Mucosa of stomach (tissue), 1 donor: ENCODE results near the gene MYOG.

Experiments used
- H3K27me3 ChIP-seq: one replicate; pipeline ENCODE4 v1.7.0; 2013; ENCODE audit warnings: mild to moderate bottlenecking, low read length; ENCODE audit not compliant: control insufficient read depth, insufficient read depth
- H3K36me3 ChIP-seq: one replicate; pipeline ENCODE4 v1.7.0; 2013; ENCODE audit warnings: low read length; ENCODE audit not compliant: control insufficient read depth, insufficient read depth
- H3K4me1 ChIP-seq: one replicate; pipeline ENCODE4 v1.7.0; 2013; ENCODE audit warnings: mild to moderate bottlenecking, low read length; ENCODE audit not compliant: control insufficient read depth, insufficient read depth
- H3K4me3 ChIP-seq: one replicate; pipeline ENCODE4 v1.7.0; 2013; ENCODE audit warnings: low read length
- H3K9ac ChIP-seq: one replicate; pipeline ENCODE4 v1.7.0; 2013; ENCODE audit warnings: mild to moderate bottlenecking, low read length, moderate library complexity
- H3K9me3 ChIP-seq: one replicate; pipeline ENCODE4 v1.7.0; 2013; ENCODE audit warnings: mild to moderate bottlenecking, low read length, moderate library complexity; ENCODE audit not compliant: control insufficient read depth
- donor health status: Pancreatic carcinoma.

MYOG gene

DNA sequence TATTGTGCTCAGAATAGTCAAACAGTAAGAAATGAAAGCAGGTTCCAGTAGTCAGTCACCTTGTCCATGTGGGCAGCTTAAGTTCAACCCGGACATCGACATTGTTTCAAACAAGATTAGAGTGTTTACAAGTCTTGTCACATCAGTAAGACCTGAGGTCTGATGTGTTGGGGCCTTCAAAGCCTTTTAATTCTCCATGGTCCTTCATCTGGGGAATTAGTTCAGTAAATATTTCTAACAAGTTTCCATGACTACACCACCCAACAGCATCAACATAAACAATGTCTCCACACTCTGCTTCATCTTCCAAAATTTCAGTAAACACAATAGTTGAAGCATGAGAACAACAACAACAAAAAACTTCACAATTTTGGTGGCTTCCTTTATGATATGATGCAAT is 26.7 kb upstream of the MYOG start:
- Histone ChIP-seq H3K9ac (no peak overlapping the region), H3K9me3 (no peaks in the 10 kb centered on the region), H3K4me1 (no peaks in the 10 kb centered on the region), H3K36me3 (no peaks in the 10 kb centered on the region), H3K27me3 (peaks cover 5% of the 10 kb centered on the region), H3K4me3 (no peak overlapping the region)

DNA sequence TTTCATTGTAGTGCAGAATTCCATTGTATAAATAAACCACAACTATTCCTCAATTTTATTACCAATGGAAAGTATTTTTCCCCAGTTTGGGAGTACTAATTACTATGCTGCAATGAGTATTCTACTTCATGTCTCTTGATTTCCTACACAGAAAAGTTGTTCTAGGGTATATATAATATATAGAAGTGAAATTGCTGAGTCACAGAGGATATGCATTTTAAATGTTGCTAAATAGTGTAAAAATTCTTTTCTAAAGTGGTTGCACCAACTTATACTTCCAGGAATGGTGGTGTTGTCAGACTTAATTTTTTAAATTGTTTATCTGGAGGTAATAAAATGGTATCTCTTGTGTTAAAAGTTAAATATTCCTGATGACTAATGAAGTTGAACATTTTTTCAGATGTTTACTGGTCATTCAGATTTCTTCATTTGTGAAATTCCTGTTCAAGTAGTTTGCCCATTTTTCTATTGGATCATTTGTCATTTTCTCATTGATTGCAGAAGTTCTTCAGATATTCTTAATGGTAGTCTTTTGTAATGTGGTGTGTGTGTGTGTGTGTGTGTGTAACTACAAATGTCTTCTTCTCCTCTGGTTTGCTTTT is 19.1 kb upstream of the MYOG start:
- no peak overlapping the region for H3K9ac ChIP-seq

DNA sequence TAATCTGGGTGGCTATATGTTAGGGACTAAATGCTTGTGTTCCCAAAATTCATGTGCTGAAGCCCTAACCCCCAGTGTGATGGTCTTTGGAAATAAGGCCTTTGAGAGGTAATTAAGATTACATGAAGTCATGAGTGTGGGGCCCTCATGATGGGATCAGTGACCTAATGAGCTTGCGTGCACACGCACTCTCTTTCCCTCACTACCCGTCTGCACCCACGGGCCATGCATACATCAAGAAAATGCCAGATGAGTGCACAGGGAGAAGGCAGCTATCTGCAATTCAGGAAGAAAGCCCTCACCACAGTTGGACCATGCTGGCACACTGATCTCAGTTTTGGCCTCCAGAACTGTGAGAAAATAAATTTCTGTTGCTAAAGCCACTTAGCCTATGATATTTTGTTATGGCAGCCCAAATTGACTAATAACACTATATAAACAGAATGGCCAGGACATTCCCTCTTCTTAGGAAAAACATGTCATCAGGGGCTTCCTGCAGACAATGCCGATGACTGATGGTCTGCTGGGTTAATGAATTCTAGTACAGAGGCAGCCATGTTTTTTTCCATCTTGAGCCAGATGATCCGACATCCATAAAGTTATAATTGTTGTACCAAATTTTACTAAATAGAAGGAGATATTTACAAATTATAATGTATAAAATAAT is 18.1 kb upstream of the MYOG start:
- H3K4me1 ChIP-seq, result no peaks in the 10 kb centered on the region
- H3K9me3 ChIP-seq, result no peaks in the 10 kb centered on the region
- no peak overlapping the region for H3K9ac ChIP-seq
- H3K36me3 ChIP-seq, result no peaks in the 10 kb centered on the region
- no peak overlapping the region for H3K4me3 ChIP-seq
- peaks cover 5% of the 10 kb centered on the region for H3K27me3 ChIP-seq

More for the DNA sequence above, 19.1 kb upstream of the MYOG start:
- Histone ChIP-seq H3K27me3 (peaks cover 5% of the 10 kb centered on the region), H3K4me3 (no peak overlapping the region), H3K36me3 (no peaks in the 10 kb centered on the region), H3K9me3 (no peaks in the 10 kb centered on the region), H3K4me1 (no peaks in the 10 kb centered on the region)

DNA sequence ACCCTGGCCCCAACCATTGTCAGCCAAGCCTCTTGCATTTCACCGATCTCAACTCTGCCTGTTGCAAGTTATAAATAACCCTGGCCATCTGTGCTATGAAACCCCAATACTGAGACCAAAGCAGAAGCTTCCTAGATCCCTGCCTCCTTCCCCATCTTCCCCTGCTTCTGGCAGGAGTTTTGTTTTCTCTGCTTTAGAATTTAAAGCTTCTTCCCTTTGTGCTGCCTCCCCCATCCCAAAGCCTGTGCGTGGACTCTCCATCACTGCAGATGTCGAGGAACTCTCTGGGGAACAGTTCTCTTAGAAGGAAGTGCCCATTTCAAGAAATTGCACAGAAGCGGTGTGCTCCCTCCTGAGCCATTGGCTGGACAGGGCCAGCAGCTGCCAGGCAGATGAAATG is 17.4 kb upstream of the MYOG start:
- no peak overlapping the region for H3K4me3 ChIP-seq
- no peaks in the 10 kb centered on the region for H3K36me3 ChIP-seq

DNA sequence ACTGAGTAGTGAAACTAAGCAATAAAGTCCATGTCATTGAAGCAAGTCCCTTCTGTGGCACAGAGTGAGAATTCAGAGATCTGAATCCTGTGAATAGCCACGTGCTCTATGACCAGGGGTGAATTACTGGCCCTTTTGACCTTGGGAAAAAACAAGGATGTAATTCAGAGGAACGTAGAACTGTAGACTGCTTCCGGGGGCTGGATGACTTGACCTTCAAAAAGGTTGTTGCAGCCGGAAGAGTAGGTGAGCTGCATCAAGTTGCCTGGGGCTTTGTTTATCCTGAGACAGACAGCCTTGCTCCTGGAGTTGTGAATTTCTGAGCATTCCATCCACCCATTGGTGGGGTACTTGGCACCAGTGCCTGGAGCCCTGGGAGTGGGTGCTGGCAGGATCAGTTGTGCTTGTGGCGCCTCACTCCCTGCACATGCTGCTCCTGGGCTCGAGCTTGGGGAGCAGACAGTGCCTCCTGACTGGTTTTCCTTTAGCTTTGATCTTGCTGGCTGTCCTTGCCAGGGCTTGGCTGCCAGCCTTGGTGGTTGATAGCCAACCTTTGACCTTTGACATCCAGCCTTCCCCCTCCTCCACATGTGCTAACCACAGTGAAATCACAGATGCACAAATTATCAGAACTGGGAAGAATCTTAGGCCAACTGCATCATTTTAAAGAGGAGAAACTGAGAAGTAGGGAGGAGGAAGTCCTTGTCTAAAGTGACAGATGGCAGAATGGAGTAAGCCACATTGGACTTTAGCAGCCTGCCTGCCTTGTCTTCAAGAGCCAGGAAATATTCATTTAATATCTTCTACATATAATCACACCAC is 16.2 kb upstream of the MYOG start:
- Histone ChIP-seq H3K36me3 (no peaks in the 10 kb centered on the region), H3K9ac (no peak overlapping the region), H3K27me3 (peaks cover 5% of the 10 kb centered on the region), H3K4me3 (no peak overlapping the region), H3K9me3 (no peaks in the 10 kb centered on the region), H3K4me1 (no peaks in the 10 kb centered on the region)

More for the DNA sequence above, 17.4 kb upstream of the MYOG start:
- H3K4me1 ChIP-seq, result no peaks in the 10 kb centered on the region
- H3K9ac ChIP-seq, result no peak overlapping the region
- no peaks in the 10 kb centered on the region for H3K9me3 ChIP-seq
- H3K27me3 ChIP-seq, result peaks cover 5% of the 10 kb centered on the region

DNA sequence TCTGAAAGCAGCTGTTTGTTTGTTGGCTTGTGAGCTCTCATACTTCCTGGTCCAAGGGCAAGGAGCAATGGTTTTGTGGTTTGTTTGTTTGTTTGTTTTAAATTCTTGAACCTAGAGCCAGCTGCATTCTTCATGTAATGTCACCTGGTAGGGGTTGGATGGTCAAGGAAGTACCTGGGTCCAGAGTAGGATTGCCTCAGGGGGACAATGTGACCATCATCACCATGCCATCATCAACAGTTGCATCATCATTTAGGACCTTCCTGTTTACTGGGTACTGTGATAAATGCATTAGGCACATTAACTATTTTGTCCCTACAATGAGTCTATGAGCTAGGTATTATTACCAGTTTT is 14.7 kb upstream of the MYOG start:
- Histone ChIP-seq H3K4me1 (no peaks in the 10 kb centered on the region), H3K4me3 (no peak overlapping the region), H3K9ac (no peak overlapping the region), H3K27me3 (peaks cover 5% of the 10 kb centered on the region), H3K36me3 (no peaks in the 10 kb centered on the region), H3K9me3 (no peaks in the 10 kb centered on the region)

DNA sequence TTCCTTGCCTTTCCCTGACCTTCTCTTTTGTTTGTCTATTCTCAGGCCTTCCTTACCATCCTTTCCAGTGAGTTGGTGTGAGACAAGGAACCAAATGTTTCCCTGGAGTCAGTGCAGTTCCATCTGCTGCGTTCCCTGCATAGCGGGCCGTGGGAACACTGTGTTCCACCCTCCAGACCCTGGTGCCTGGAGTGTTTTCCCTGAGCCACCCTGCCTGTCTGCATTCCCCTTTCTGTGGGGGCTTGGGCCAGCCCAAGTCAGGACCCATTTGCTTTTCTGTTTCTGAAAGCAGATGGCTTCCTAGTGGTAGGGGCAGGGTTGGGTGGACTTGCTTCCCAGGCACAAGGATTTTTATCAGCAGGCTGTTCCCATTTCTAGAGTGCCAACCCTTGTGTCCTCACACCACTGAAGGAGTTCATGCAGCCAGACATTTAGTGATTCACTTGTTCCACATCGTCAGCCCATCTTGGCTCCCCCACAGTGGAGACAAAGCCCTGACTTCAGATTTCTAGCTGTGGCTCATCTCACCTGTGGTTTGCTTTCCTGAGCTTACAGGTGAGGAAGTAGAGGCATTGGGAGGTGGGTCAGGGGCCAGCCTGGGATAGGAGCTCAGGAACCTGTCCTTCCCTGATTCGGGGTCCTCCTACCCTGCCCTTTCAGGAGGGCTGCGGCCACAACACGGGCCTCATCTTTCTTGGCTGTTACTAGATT is 14.1 kb upstream of the MYOG start:
- Histone ChIP-seq H3K4me3 (no peak overlapping the region), H3K36me3 (no peaks in the 10 kb centered on the region), H3K27me3 (peaks cover 5% of the 10 kb centered on the region), H3K9ac (no peak overlapping the region), H3K9me3 (no peaks in the 10 kb centered on the region), H3K4me1 (no peaks in the 10 kb centered on the region)

DNA sequence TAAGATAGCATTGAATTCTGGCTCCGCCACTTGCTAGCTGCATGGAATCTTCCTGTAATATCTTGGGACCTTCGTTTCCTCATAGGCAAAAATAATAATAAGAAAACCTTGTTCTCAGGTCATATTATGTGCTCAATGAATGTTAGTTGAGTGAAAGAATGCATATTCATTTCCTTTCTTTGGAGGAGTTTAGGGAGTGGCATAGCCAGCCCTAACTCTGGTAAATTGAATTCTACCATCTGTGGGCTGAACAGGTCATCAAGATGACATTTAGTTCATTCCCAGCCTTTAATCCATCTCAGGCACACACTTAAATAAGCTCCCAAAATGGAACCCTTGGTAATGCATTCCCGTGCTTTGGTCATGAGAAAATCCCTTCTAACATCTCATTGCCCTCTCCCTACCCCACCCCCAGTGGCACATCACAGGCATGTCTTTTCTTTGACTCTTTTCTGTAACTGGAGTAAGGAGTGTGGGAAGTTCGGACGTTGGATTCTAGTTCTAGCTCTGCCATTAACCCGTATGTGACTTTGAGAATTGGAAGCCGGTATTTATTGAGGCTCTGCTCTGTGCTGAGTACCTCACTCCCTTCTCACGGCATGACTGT is 13.2 kb upstream of the MYOG start:
- Histone ChIP-seq H3K4me3 (no peak overlapping the region), H3K27me3 (peaks cover 5% of the 10 kb centered on the region), H3K9ac (no peak overlapping the region), H3K36me3 (no peaks in the 10 kb centered on the region), H3K9me3 (no peaks in the 10 kb centered on the region), H3K4me1 (no peaks in the 10 kb centered on the region)

DNA sequence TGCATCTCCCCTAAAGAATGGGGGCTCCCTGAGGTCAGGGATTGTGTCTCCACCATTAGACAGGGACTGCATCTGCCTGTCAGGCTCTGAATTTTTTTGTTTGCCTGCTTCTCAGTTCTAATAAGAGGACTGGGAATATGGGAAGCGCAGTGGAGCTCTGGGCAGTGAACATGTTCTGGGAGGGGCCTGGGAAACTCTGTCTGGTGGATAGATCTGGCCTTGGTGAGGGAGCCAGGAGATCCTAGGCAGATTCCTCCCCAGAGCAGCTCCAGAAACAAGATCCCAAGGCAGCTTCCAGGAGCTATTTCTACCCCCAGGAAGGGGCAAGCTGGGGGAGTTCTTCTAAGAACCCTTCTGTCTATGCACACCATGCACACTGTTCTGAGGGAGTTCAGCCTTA is 12.6 kb upstream of the MYOG start:
- Histone ChIP-seq H3K9me3 (no peaks in the 10 kb centered on the region), H3K27me3 (peaks cover 5% of the 10 kb centered on the region), H3K36me3 (no peaks in the 10 kb centered on the region), H3K4me1 (no peaks in the 10 kb centered on the region), H3K4me3 (no peak overlapping the region), H3K9ac (no peak overlapping the region)

DNA sequence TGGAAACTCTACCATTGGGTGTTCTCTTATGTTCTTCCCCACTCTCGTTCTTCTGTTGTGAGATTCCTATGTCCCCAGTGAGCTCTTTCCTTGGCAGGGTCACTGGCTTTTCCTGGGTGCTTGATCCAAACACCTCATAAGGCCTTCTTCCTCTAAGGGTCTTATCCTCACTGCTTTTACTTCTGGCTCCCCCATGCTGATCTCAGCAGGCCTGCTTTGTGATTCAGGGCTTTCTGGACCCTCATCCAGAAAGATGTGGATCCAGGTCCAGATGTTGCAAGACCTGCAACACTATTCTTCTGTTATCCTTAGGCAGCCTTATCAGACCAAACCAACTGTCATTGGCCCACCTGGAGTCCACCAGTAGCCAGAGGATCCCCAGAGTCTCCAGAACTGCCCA is 11.2 kb upstream of the MYOG start:
- no peak overlapping the region for H3K9ac ChIP-seq

DNA sequence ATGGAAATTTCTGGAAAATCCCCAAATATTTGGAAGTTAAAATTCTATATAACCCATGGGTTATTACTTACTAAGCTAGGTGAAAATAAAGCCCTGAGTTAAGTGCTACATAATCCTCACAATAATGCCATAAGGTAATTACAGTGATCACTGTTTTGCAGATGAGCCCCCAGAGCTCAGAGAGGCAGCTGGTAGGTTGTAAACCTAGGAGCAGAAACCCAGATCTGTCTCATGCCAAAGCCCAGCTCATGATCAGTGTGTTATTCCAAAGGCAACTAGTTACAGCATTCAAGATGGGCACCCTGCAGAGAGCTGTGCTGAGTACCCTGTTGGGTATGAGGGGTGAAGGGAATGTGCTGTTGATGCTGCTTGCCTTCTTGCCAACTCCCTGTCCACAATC is 10.8 kb upstream of the MYOG start:
- Histone ChIP-seq H3K27me3 (peaks cover 5% of the 10 kb centered on the region), H3K4me1 (no peaks in the 10 kb centered on the region), H3K4me3 (no peak overlapping the region), H3K36me3 (no peaks in the 10 kb centered on the region), H3K9ac (no peak overlapping the region), H3K9me3 (no peaks in the 10 kb centered on the region)

More for the DNA sequence above, 11.2 kb upstream of the MYOG start:
- no peaks in the 10 kb centered on the region for H3K36me3 ChIP-seq
- no peaks in the 10 kb centered on the region for H3K9me3 ChIP-seq
- peaks cover 5% of the 10 kb centered on the region for H3K27me3 ChIP-seq
- H3K4me1 ChIP-seq, result no peaks in the 10 kb centered on the region
- H3K4me3 ChIP-seq, result no peak overlapping the region
